ENCODE data around the gene LTO1.
"Not testable (repeated sequence)": the region's sequence is repeated elsewhere in the genome, so short reads cannot be mapped to it uniquely, and the experiment has no call there.

LTO1 gene

GRCh38 chr11:69702239-69702691 lies 27.1 kb upstream of the LTO1 start:
- DNase-seq (ENCODE audit: low read depth in 1 of 2, low spot score in 1 of 2): no peak

GRCh38 chr11:69700278-69701140 lies 25.4 kb upstream of the LTO1 start:
- DNase-seq (ENCODE audit: low read depth in 1 of 2, low spot score in 1 of 2): no peak

GRCh38 chr11:69699213-69699612 lies 24.1 kb upstream of the LTO1 start:
- DNase-seq (ENCODE audit: low read depth in 1 of 2, low spot score in 1 of 2): no peak

DNA sequence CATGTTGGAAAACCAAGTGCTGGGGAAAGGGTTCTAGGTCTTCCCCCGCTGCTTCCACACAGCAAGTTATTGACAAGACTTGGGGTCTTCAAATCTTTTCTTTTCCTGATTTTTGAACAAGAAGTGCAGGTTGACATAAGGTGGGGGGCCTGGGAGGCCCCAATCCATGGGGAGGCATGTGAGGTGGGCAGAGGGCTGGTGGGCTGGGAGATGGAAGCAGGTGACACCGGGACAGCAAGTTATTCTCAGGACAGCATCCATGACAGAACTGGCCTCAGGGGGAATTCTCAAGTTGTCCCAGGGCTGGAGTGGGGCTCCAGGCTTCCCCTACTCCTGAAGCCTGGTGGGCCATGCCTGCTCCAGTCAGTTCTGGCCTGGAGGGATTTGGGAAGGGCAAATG lies 23.2 kb upstream of the LTO1 start:
- no peak for DNase-seq (ENCODE audit: low read depth in 1 of 2, low spot score in 1 of 2)

DNA sequence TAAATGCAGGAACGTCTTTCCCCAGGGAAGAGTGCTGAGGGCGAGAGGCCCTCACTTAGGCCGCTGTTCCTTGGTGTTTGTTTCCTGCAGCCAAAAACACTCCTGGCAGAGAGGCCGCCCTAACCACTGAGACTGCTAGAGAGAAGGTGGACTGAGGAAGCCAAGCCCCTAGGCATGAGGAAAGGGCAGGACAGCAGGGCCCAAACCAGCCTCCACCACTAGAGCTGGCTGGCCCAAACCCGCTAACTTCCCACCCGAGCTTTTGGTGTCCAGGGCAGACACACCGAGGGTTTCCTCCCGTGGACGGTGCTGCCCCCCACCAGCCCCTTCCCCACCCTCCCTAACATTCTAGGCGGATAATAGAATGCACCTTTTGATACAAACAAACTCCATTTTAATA lies 22.7 kb upstream of the LTO1 start:
- DNase-seq (ENCODE audit: low read depth in 1 of 2, low spot score in 1 of 2): no peak

DNA sequence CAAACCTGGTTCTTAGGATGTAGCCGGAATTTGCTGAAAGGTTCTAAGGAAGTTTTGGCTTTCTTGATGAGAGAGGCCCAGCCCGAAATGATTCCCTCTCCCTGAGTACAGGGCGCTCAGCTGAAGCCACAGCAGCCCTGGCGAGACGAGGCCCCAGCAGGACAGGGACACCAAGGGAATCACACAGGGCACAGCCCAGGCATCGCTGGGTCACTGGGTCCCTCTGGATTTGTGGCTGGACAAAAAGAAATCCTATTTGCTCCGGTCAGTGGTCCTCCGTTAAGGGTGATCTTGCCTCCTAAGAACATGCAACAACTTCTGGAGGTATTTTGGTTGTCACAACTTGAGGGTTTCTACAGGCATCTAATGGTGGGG lies 22.3 kb upstream of the LTO1 start:
- no peak for DNase-seq (ENCODE audit: low read depth in 1 of 2, low spot score in 1 of 2)

DNA sequence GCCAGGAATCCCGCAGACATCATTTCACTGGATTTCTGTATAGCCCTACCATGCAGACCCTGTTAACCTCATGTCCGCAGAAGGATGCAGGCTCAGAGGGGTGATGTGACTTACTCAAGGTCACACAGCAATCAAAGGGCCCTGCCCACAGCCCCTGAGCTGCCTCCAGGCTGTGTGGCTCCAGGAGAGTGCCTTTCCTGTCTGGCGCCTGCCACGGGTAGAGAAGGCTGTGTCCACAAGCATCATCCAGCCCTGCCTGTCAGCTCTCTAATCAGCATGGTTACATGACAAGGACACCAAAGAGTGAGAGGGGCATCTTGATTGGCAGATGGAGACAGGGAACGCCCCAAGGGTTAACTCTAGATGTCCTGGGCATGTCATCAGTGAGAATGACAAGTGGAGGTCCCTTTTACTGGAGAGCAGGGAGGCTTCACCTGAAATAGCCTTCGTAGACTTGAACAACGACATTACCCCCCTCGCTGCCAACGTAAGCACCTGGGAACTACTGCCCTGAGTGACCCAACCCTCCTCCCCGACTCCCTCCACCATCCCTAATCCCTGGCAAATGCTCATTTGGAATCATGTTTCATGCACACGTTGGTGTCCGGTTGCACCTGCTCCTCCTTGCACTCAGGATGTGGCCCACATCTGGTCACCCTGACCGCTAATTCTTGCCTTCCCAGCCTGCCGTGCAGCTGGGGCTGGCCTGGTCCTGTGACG lies 21.8 kb upstream of the LTO1 start:
- DNase-seq (ENCODE audit: low read depth in 1 of 2, low spot score in 1 of 2): no peak

DNA sequence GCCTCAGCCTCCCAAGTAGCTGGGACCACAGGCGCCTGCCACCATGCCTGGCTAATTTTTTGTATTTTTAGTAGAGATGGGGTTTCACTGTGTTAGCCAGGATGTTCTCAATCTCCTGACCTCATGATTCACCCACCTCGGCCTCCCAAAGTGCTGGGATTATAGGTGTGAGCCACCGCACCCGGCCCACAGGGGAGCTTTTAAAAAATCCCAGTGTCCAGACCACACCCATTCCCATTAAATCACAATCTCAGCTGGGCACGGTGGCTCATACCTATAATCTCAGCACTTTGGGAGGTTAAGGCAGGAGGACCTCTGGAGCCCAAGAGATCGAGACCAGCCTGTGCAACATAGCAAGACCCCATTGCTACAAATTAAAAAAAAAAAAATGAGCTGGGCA lies 20.8 kb upstream of the LTO1 start:
- not testable (repeated sequence) for DNase-seq (ENCODE audit: low read depth in 1 of 2, low spot score in 1 of 2)

GRCh38 chr11:69695581-69695980 lies 20.4 kb upstream of the LTO1 start:
- no peak for DNase-seq (ENCODE audit: low read depth in 1 of 2, low spot score in 1 of 2)

GRCh38 chr11:69694781-69695180 lies 19.6 kb upstream of the LTO1 start:
- no peak for DNase-seq (ENCODE audit: low read depth in 1 of 2, low spot score in 1 of 2)

DNA sequence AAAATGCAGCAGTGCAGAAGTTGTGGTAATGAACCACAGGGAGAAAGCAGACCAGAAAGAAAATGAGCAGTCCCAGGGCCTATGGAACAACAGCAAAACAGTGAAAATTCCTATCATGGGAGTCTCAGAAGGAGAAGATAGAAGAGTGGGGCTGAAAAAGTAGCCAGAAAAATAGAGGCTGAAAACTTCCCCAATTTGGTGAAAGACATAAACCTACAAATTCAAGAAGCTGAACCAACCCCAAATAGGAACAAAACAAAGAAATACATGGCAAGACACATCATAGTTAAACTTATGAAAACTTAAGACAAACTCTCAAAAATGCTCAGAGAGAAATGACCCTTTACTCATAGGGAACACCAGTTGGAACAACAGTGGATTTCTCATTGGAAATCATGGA lies 17.3 kb upstream of the LTO1 start:
- DNase-seq (ENCODE audit: low read depth in 1 of 2, low spot score in 1 of 2): no peak

- DNase-seq (ENCODE audit: low read depth in 1 of 2, low spot score in 1 of 2): no peak
Observed at GRCh38 chr11:69691463-69691862, 16.3 kb upstream of the LTO1 start.

GRCh38 chr11:69689484-69690319 lies 14.5 kb upstream of the LTO1 start:
- no peak for DNase-seq (ENCODE audit: low read depth in 1 of 2, low spot score in 1 of 2)

- not testable (repeated sequence) for DNase-seq (ENCODE audit: low read depth in 1 of 2, low spot score in 1 of 2)
Observed at GRCh38 chr11:69687969-69688771, 13.0 kb upstream of the LTO1 start.

DNA sequence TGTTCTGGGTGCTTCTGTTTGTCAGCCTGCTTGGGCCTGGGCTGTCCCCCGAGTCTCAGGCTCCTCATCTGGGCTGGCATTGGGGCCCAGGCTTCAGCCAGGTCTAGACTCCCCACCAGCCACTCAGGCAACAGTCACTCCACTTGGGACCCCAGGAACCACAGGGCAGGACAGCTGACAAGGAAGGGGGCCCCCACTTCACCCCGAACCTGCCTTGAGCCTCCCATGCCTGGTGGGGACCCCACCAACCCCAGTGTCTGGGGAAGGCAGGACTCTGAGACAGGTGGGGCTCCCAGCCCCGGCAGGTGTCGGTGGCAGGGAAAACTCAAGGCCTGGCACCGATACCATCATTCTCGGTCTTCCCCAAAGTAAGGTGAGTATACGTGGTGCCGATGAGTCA lies 11.7 kb upstream of the LTO1 start:
- DNase-seq (ENCODE audit: low read depth in 1 of 2, low spot score in 1 of 2): no peak

- no peak for DNase-seq (ENCODE audit: low read depth in 1 of 2, low spot score in 1 of 2)
Observed at GRCh38 chr11:69686452-69686851, 11.3 kb upstream of the LTO1 start.

- no peak for DNase-seq (ENCODE audit: low read depth in 1 of 2, low spot score in 1 of 2)
Observed at GRCh38 chr11:69685348-69685747, 10.2 kb upstream of the LTO1 start.

DNA sequence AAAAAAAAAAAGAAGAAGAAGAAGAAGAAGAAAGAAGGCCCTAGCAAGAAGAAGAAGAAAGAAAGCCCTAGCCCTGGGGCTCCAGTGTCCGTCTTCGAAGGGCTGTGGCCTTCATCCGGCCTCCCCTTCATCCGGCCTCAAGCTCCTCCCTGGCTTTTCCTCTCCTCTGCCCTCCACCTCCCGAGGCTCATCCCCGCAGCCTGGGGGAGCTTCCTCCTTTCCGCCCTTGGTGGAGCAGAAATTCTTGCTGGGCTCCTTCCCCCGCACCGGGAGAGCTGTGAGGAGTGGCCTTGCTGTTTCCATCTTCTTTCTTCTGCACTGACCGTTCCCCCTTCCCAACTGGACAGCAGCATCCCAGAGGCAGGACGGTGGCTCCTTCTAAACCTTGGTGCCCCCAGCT lies 9.5 kb upstream of the LTO1 start:
- no peak for DNase-seq (ENCODE audit: low read depth in 1 of 2, low spot score in 1 of 2)

DNA sequence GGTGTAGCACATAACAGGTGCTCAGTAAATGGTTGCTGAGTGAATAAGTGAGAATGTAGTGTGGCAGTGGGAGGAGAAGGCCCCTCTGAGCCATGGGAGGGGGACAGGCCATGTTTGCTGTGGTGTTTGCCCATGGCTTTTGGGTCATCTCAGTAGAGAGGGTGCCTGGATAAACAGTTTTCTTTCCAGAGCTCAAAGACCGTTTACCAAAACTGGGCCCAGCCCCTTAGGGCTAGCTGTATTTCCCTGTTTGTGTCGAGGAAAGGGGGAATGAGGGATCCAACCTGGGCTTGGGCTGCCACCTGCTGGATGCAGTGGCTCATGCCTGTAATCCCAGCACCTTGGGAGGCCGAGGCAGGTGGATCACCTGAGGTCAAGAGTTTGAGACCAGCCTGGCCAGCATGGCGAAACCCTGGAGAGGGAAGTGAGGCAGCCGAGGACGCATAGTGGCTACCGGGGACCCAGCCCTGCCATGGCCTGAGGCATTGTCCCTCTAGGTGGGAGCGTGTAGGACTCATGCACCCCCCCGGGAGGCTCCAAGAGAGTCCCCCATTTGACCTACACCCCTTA lies 8.7 kb upstream of the LTO1 start:
- no peak for DNase-seq (ENCODE audit: low read depth in 1 of 2, low spot score in 1 of 2)

DNA sequence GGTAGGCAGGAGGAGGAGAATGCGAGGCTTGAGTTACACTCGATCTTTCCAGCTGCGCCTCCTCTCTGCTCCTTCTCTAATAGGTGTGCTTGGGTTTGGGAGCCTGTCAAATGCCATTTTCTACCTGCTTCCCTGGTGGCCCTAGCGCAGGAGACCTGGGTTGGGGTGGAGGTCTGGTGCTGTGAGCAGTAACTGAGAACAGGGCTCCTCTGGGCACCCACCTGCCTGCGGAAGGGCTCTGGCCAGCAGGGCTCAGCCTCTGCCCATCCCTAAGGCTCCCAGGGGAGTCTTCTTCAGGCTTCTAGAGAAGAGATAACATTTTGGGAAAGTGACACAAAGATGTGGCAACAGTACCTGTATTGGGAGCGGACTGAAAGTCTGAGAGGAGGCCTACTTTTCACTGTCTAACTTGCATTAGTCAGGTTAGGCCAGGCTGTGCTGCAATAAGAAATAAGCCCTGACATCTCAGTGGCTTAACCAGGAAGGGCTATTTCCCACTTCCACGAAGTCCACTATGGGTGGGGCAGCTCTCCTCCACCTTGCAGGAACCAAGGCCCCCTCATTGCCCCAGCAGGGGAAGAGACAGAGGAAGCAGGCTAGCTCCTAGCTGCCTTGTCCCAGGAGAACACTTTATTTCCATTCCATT lies 7.7 kb upstream of the LTO1 start:
- no peak for DNase-seq (ENCODE audit: low read depth in 1 of 2, low spot score in 1 of 2)

All from activated CD4-positive, alpha-beta T cell treated with anti-CD3 and anti-CD28 coated beads, Interleukin-2, amount 50 U/mL, for 24 hours (primary cell).